Measurements from ENCODE around the gene FOXD1. TPM values are rescaled to one million over a fixed set of nuclear protein-coding genes. Genes with fewer than 3 reads are reported as not detected.

The FOXD1 gene
- total RNA-seq, 1 donor from 2014 or later: not detected

- Histone ChIP-seq H4K20me1 (ENCODE audit: low read depth) (no peaks in the 10 kb centered on the region), H3F3A (ENCODE audit: low read depth) (no peaks in the 10 kb centered on the region), H3K27me3 (no peaks in the 10 kb centered on the region), H3K9me3 (ENCODE audit: low read depth) (no peaks in the 10 kb centered on the region), H3K79me2 (ENCODE audit: low read depth) (no peaks in the 10 kb centered on the region), H3K27ac (no peak overlapping the region), H3K4me1 (peaks cover 6% of the 10 kb centered on the region), H3K36me3 (no peaks in the 10 kb centered on the region), H3K4me3 (no peak overlapping the region), H3K9ac (no peak overlapping the region), H2AFZ (replicated peaks) (no peak overlapping the region), H3K4me2 (no peak overlapping the region)
- no peak overlapping the region for H3K4me3 Mint-ChIP-seq
- H3K36me3 Mint-ChIP-seq: no peaks in the 10 kb centered on the region
- H3K27me3 Mint-ChIP-seq (ENCODE audit: insufficient read depth, low read depth): peaks cover 5% of the 10 kb centered on the region
- DNase-seq (ENCODE audit: low spot score): no peak
- no peak overlapping the region for H3K27ac Mint-ChIP-seq
- H3K9me3 Mint-ChIP-seq: no peaks in the 10 kb centered on the region
- no peak for TF ChIP-seq EZH2phosphoT487 (IDR thresholded peaks at IDR 0.05)
- no peak for TF ChIP-seq CTCF (IDR thresholded peaks at IDR 0.05)
- no peak for TF ChIP-seq EZH2 (IDR thresholded peaks at IDR 0.05)
- no peaks in the 10 kb centered on the region for H3K4me1 Mint-ChIP-seq
Observed at GRCh38 chr5:73399775-73400174, 48.8 kb downstream of the FOXD1 start.

Other genes with a start within 250 kb of the FOXD1 start
- 519 and 885 TPM in 2 replicates for gene BTF3, start 49.7 kb upstream of the FOXD1 start, total RNA-seq (ENCODE audit: low replicate concordance)
- gene ANKRA2, start 116.9 kb upstream of the FOXD1 start, total RNA-seq (ENCODE audit: low replicate concordance): 32.7 and 64.3 TPM in 2 replicates
- 22.1 and 34.4 TPM in 2 replicates for gene UTP15, start 117.0 kb upstream of the FOXD1 start, total RNA-seq (ENCODE audit: low replicate concordance)
- gene ARHGEF28, start 177.4 kb upstream of the FOXD1 start, total RNA-seq (ENCODE audit: low replicate concordance): 0.11 and 0.28 TPM in 2 replicates

All from neural progenitor cell (in vitro differentiated cells).